ENCODE data around the gene MFN1.

The MFN1 gene

DNA sequence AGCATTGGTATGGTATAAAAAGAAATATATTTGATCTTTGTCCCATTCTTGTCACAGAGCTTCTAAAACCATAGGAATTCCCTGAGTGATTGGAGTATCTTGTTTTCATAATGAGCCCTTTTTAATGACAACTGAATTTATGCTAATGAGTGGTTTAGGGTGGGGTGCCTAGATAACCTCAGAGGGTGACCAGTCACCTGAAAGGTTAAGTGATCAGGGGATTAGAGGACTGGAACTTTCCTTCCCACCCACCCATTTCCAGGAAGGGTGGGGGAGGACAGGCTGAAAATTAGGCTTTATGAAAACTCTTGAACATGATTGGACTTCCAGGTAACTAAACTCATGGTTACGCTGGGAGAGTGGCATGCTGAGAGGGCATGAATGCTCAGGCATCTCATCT lies 8.5 kb downstream of the MFN1 start:
- Histone ChIP-seq H3K4me3 (replicated peaks; ENCODE audit: insufficient read depth, low read length) (no peak overlapping the region), H3K27ac (replicated peaks) (no peak overlapping the region), H3K27me3 (ENCODE audit: insufficient read depth, poor library complexity, severe bottlenecking) (no peaks in the 10 kb centered on the region)
- TF ChIP-seq, protein P1, sequence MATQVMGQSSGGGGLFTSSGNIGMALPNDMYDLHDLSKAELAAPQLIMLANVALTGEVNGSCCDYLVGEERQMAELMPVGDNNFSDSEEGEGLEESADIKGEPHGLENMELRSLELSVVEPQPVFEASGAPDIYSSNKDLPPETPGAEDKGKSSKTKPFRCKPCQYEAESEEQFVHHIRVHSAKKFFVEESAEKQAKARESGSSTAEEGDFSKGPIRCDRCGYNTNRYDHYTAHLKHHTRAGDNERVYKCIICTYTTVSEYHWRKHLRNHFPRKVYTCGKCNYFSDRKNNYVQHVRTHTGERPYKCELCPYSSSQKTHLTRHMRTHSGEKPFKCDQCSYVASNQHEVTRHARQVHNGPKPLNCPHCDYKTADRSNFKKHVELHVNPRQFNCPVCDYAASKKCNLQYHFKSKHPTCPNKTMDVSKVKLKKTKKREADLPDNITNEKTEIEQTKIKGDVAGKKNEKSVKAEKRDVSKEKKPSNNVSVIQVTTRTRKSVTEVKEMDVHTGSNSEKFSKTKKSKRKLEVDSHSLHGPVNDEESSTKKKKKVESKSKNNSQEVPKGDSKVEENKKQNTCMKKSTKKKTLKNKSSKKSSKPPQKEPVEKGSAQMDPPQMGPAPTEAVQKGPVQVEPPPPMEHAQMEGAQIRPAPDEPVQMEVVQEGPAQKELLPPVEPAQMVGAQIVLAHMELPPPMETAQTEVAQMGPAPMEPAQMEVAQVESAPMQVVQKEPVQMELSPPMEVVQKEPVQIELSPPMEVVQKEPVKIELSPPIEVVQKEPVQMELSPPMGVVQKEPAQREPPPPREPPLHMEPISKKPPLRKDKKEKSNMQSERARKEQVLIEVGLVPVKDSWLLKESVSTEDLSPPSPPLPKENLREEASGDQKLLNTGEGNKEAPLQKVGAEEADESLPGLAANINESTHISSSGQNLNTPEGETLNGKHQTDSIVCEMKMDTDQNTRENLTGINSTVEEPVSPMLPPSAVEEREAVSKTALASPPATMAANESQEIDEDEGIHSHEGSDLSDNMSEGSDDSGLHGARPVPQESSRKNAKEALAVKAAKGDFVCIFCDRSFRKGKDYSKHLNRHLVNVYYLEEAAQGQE (IDR thresholded peaks at IDR 0.05; ENCODE audit: insufficient replicate concordance, low read depth) = no peak
- TF ChIP-seq SPI1 (IDR thresholded peaks at IDR 0.05; ENCODE audit: borderline replicate concordance, low read depth) (no peak), GABPA (IDR thresholded peaks at IDR 0.05; ENCODE audit: low read depth) (no peak), POLR2AphosphoS5 (IDR thresholded peaks at IDR 0.05; ENCODE audit: low read depth) (no peak)
- TF ChIP-seq, protein P2, sequence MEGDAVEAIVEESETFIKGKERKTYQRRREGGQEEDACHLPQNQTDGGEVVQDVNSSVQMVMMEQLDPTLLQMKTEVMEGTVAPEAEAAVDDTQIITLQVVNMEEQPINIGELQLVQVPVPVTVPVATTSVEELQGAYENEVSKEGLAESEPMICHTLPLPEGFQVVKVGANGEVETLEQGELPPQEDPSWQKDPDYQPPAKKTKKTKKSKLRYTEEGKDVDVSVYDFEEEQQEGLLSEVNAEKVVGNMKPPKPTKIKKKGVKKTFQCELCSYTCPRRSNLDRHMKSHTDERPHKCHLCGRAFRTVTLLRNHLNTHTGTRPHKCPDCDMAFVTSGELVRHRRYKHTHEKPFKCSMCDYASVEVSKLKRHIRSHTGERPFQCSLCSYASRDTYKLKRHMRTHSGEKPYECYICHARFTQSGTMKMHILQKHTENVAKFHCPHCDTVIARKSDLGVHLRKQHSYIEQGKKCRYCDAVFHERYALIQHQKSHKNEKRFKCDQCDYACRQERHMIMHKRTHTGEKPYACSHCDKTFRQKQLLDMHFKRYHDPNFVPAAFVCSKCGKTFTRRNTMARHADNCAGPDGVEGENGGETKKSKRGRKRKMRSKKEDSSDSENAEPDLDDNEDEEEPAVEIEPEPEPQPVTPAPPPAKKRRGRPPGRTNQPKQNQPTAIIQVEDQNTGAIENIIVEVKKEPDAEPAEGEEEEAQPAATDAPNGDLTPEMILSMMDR (IDR thresholded peaks at IDR 0.05; ENCODE audit: insufficient read depth, low read length) = no peak
- no peak for DNase-seq (ENCODE audit: low read depth in 1 of 2, low spot score in 1 of 2)

DNA sequence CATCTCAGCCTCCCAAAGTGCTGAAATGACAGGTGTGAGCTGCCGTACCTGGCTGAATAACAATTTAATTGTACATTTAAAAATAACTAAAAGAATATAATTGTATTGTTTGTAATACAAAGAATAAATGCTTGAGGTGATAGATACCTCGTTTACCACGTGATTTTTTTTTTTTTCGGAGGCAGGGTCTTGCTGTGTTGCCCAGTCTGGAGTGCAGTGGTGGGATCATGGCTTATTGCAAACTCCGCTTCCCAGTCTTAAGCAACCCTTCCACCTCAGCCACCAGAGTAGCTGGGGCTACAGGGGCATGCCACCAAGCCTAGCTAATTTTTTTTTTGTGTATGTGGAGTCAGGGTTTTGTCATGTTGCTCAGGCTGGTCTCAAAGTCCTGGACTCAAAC lies 15.8 kb downstream of the MFN1 start:
- Histone ChIP-seq H3K27me3 (ENCODE audit: insufficient read depth, poor library complexity, severe bottlenecking) (no peaks in the 10 kb centered on the region), H3K4me3 (replicated peaks; ENCODE audit: insufficient read depth, low read length) (no peak overlapping the region), H3K27ac (replicated peaks) (no peak overlapping the region)
- DNase-seq (ENCODE audit: low read depth in 1 of 2, low spot score in 1 of 2) = no peak
- TF ChIP-seq POLR2AphosphoS5 (IDR thresholded peaks at IDR 0.05; ENCODE audit: low read depth) = no peak
- no peak for TF ChIP-seq SPI1 (IDR thresholded peaks at IDR 0.05; ENCODE audit: borderline replicate concordance, low read depth)
- TF ChIP-seq, protein P1 (IDR thresholded peaks at IDR 0.05; ENCODE audit: insufficient replicate concordance, low read depth) = no peak
- TF ChIP-seq, protein P2 (IDR thresholded peaks at IDR 0.05; ENCODE audit: insufficient read depth, low read length) = no peak
- TF ChIP-seq GABPA (IDR thresholded peaks at IDR 0.05; ENCODE audit: low read depth) = no peak

- no peak for DNase-seq (ENCODE audit: low read depth in 1 of 2, low spot score in 1 of 2)
- H3K27me3 ChIP-seq (ENCODE audit: insufficient read depth, poor library complexity, severe bottlenecking) = no peaks in the 10 kb centered on the region
- no peak overlapping the region for H3K4me3 ChIP-seq (replicated peaks; ENCODE audit: insufficient read depth, low read length)
- H3K27ac ChIP-seq (replicated peaks) = no peak overlapping the region
- no peak for TF ChIP-seq POLR2AphosphoS5 (IDR thresholded peaks at IDR 0.05; ENCODE audit: low read depth)
Measured at GRCh38 chr3:179369621-179370020, 22.1 kb downstream of the MFN1 start.

DNA sequence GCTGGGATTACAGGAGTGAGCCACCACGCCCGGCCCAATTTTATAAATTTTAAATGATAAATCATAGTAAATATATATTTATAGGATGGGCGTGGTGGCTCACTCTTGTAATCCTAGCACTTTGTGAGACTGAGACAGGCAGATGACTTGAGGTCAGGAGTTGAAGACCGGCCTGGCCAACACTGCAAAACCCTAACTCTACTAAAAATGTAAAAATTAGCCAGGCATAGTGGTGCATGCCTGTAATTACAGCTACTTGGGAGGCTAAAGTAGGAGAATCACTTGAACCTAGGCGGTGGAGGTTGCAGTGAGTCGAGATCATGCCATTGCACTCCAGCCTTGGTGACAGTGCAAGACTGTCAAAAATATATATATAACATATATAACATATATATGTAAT lies 26.4 kb downstream of the MFN1 start:
- TF ChIP-seq, protein P1 (IDR thresholded peaks at IDR 0.05; ENCODE audit: insufficient replicate concordance, low read depth) = no peak
- TF ChIP-seq GABPA (IDR thresholded peaks at IDR 0.05; ENCODE audit: low read depth) (no peak), SPI1 (IDR thresholded peaks at IDR 0.05; ENCODE audit: borderline replicate concordance, low read depth) (no peak), POLR2AphosphoS5 (IDR thresholded peaks at IDR 0.05; ENCODE audit: low read depth) (no peak)
- TF ChIP-seq, protein P2 (IDR thresholded peaks at IDR 0.05; ENCODE audit: insufficient read depth, low read length) = no peak
- H3K27ac ChIP-seq (replicated peaks) = no peak overlapping the region
- H3K27me3 ChIP-seq (ENCODE audit: insufficient read depth, poor library complexity, severe bottlenecking) = no peaks in the 10 kb centered on the region
- DNase-seq (ENCODE audit: low read depth in 1 of 2, low spot score in 1 of 2) = no peak
- H3K4me3 ChIP-seq (replicated peaks; ENCODE audit: insufficient read depth, low read length) = no peak overlapping the region
